ENCODE measurements around the gene PDCD1LG2. TPM values are rescaled to one million over a fixed set of nuclear protein-coding genes. Genes with fewer than 3 reads are reported as not detected.

Gene PDCD1LG2
- total RNA-seq, 2 experiments from 2014 or later = 0.11 to 0.17 TPM

DNA sequence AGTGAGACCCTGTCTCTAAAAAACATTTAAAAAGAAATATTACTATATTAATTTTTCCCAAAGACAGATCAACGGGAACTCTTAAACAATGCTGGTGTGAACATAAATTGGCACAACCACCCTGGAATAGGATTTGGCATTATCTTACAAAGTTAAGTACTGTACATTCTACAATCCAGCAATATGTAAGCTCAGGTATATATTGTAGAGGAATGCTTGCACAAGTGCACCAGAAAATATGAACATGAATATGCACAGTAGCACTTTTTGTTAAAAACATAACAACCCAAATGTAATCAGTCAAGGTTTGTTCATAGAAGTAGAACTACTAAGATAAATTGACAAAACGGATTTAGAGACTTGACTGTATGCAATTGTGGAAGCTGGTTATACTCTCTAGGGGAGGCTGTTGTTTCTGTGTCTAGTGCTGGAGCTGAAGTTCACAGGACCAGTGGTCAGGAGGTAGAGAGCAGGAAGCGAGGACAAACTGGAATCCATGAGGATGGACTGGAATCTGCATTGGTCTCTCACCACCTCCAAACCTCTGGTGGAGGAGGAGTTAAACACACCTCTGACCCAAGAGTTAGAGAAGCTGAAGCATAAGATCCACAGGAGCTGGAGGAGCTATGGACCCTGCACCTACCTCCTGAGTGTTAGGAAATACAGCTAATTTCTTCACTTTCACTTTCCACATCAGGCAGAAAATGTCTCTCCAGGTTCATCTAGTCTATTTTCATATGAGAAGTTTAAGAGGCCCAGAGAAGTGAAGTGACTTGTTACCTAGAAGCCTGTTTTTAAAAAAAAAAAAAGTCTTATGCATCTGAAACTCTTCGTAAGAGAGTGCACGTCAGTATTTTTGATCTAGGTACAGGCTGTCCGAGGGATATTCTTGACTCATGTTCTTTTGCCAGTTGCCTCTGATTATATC is 98.2 kb downstream of the PDCD1LG2 start:
- Mint-ChIP-seq H3K27ac (peak overlapping the region; percentile 71), H3K4me1 (ENCODE audit: low read depth) (peaks cover 39% of the 10 kb centered on the region), H3K27me3 (no peaks in the 10 kb centered on the region), H3K4me3 (peak overlapping the region; percentile 83), H3K36me3 (ENCODE audit: low read depth) (no peaks in the 10 kb centered on the region), H3K9me3 (no peaks in the 10 kb centered on the region)
- ATAC-seq (ENCODE audit: poor library complexity) (peak; percentile 62), DNase-seq (peak in 3 of 14 experiments; percentile 17 to 26 (median 18))
- H3K4me3 ChIP-seq (ENCODE audit: low read length) = peak overlapping the region; percentile 42
- intact Hi-C loops (cut with DNase I, micrococcal nuclease) = no loop called here
- peaks cover 4% of the 10 kb centered on the region for H3K4me1 ChIP-seq (ENCODE audit: insufficient read depth, low read length)
- ChIA-PET POLR2A (interaction anchor here (0.7 to 2.0 kb wide), 2 partner anchors 15 to 19 kb away, joined by 3 to 28 read pairs; partner anchors contain the start of gene RIC1), CTCF (interaction anchor here (1.0 kb wide), 1 partner anchor 8 kb away, joined by 6 read pairs; no protein-coding TSS in a partner anchor)
- no peaks in the 10 kb centered on the region for H3K36me3 ChIP-seq (ENCODE audit: insufficient read depth, low read length)
- no peaks in the 10 kb centered on the region for H3K9me3 ChIP-seq (ENCODE audit: control insufficient read depth in 1 of 2, insufficient read depth in 1 of 2, low read length in 2 of 2)
- no peak overlapping the region for H3K27ac ChIP-seq (ENCODE audit: low read depth in 1 of 2, low read length in 2 of 2)
- TF ChIP-seq, protein P1, sequence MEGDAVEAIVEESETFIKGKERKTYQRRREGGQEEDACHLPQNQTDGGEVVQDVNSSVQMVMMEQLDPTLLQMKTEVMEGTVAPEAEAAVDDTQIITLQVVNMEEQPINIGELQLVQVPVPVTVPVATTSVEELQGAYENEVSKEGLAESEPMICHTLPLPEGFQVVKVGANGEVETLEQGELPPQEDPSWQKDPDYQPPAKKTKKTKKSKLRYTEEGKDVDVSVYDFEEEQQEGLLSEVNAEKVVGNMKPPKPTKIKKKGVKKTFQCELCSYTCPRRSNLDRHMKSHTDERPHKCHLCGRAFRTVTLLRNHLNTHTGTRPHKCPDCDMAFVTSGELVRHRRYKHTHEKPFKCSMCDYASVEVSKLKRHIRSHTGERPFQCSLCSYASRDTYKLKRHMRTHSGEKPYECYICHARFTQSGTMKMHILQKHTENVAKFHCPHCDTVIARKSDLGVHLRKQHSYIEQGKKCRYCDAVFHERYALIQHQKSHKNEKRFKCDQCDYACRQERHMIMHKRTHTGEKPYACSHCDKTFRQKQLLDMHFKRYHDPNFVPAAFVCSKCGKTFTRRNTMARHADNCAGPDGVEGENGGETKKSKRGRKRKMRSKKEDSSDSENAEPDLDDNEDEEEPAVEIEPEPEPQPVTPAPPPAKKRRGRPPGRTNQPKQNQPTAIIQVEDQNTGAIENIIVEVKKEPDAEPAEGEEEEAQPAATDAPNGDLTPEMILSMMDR (IDR thresholded peaks at IDR 0.05) = no peak
- no peaks in the 10 kb centered on the region for H3K27me3 ChIP-seq (ENCODE audit: control insufficient read depth in 1 of 2, insufficient read depth in 2 of 2, low read length in 2 of 2)

DNA sequence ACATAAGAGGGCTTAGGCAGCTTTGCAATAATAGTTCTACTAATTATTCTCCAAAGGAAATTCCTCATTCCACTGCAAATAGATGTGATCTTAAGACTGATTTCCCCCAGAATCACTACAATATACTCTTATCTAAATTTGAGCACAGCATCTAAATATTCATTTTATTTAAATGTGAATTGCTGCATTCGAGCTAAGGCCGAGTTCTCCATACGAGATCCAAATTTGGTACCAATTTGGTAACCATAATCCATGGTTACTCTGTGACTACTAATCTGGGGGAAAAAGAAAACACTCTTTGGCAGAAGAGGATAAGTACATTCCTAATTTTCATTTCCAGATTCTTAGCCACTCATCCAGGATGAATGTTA is 98.9 kb downstream of the PDCD1LG2 start:
- ChIA-PET CTCF (interaction anchor here (1.0 kb wide), 1 partner anchor 9 kb away, joined by 6 read pairs; no protein-coding TSS in a partner anchor), POLR2A (interaction anchor here (0.7 to 2.0 kb wide), 2 partner anchors 14 to 19 kb away, joined by 3 to 28 read pairs; partner anchors contain the start of gene RIC1)
- H3K27ac ChIP-seq (ENCODE audit: low read depth in 1 of 2, low read length in 2 of 2) = no peak overlapping the region

DNA sequence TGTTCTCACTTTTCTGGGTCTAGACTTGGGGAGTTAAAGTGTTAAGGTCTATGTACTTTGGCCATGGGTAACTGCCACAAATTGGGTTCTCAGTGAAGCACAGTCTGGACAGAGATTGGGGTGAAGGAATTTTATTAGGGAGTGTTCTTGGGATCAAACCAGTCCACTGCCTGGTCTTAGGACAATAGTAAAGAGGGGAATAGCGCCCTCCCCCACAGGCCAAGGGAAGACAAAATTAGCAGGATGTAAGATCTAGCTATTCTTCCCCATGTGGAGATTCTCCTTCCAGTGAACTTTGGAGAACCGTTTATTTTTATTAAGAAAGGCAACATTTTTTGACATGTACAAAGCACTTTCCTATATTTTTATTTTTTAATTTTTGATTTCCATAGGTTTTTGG is 100.2 kb downstream of the PDCD1LG2 start:
- no peaks in the 10 kb centered on the region for H3K27me3 Mint-ChIP-seq
- no peaks in the 10 kb centered on the region for H3K36me3 Mint-ChIP-seq (ENCODE audit: low read depth)
- intact Hi-C loops (cut with DNase I, micrococcal nuclease) = no loop called here
- no peaks in the 10 kb centered on the region for H3K9me3 ChIP-seq (ENCODE audit: control insufficient read depth in 1 of 2, insufficient read depth in 1 of 2, low read length in 2 of 2)
- no peaks in the 10 kb centered on the region for H3K36me3 ChIP-seq (ENCODE audit: insufficient read depth, low read length)
- peaks cover 49% of the 10 kb centered on the region for H3K4me1 Mint-ChIP-seq (ENCODE audit: low read depth)
- H3K4me3 ChIP-seq (ENCODE audit: low read length) = no peak overlapping the region
- H3K27me3 ChIP-seq (ENCODE audit: control insufficient read depth in 1 of 2, insufficient read depth in 2 of 2, low read length in 2 of 2) = no peaks in the 10 kb centered on the region
- CTCF ChIA-PET = no interaction called here
- H3K9me3 Mint-ChIP-seq = no peaks in the 10 kb centered on the region
- H3K27ac ChIP-seq (ENCODE audit: low read depth in 1 of 2, low read length in 2 of 2) = no peak overlapping the region
- H3K27ac Mint-ChIP-seq = no peak overlapping the region
- DNase-seq (no peak), ATAC-seq (ENCODE audit: poor library complexity) (no peak)
- TF ChIP-seq, protein P1 (IDR thresholded peaks at IDR 0.05) = no peak
- POLR2A ChIA-PET = interaction anchor here (0.6 to 1.1 kb wide), 2 partner anchors 10 to 14 kb away, joined by 3 read pairs; no protein-coding TSS in a partner anchor
- H3K4me3 Mint-ChIP-seq = no peak overlapping the region
- peaks cover 4% of the 10 kb centered on the region for H3K4me1 ChIP-seq (ENCODE audit: insufficient read depth, low read length)

More for the DNA sequence above, 98.9 kb downstream of the PDCD1LG2 start:
- H3K27me3 ChIP-seq (ENCODE audit: control insufficient read depth in 1 of 2, insufficient read depth in 2 of 2, low read length in 2 of 2) = no peaks in the 10 kb centered on the region
- Mint-ChIP-seq H3K9me3 (no peaks in the 10 kb centered on the region), H3K27me3 (no peaks in the 10 kb centered on the region), H3K4me1 (ENCODE audit: low read depth) (peaks cover 39% of the 10 kb centered on the region), H3K36me3 (ENCODE audit: low read depth) (no peaks in the 10 kb centered on the region), H3K27ac (peak overlapping the region; percentile 71), H3K4me3 (peak overlapping the region; percentile 83)
- no peaks in the 10 kb centered on the region for H3K9me3 ChIP-seq (ENCODE audit: control insufficient read depth in 1 of 2, insufficient read depth in 1 of 2, low read length in 2 of 2)
- peak overlapping the region; percentile 42 for H3K4me3 ChIP-seq (ENCODE audit: low read length)
- intact Hi-C loops (cut with DNase I, micrococcal nuclease) = no loop called here
- peaks cover 4% of the 10 kb centered on the region for H3K4me1 ChIP-seq (ENCODE audit: insufficient read depth, low read length)
- TF ChIP-seq, protein P1 (IDR thresholded peaks at IDR 0.05) = no peak
- DNase-seq (no peak), ATAC-seq (ENCODE audit: poor library complexity) (no peak)
- no peaks in the 10 kb centered on the region for H3K36me3 ChIP-seq (ENCODE audit: insufficient read depth, low read length)
